ENCODE results near the gene ELF4. TPM values are rescaled to one million over a fixed set of nuclear protein-coding genes. Genes with fewer than 3 reads are reported as not detected.
A peak's percentile ranks its signal among the peaks of the same experiment; 100 is the strongest.

ELF4 gene
- total and polyA plus RNA-seq, 2 of the 13 experiments (the other 11 are each of a cell fraction or from before 2014, with no cell fraction given) = 1.3 to 2.6 TPM

DNA sequence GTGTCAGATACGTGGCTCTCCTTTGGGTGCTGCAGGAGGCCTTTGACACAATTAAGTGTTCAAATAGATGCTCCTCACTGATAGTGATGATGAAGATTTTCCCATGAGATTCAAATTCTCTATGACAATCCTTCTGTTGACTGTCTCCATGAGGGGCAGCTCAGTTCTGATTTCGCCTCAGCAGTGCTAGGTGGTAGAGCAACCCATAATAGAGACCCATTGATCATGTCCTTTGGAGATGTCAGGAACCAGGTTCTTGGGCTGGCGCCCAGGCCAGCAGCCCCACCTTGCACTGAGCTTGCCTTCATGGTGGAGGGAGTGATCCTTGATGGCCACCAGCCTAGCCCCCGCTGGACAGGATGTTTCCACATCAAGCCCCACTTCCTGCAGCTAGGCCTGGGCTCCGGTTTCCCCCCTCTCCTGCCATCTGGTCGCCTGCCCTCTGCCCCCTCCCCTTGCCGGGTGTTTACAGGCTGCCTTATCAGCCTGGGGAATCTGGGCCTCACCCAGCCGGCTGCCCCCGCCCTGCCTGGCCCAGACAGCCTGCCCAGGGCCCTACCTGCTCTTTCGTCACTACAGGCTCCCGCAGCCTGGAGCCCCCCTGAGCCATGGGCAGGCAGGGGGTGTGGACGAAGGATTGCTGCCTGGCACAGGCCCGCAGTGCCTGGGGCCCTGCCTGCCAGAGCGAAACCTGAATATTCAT is 12.6 kb downstream of the ELF4 start (continued):
- TF ChIP-seq ZNF484 (CRISPR knock-in tag; IDR thresholded peaks at IDR 0.05; ENCODE audit: borderline replicate concordance, low read depth) (no peak), MAFG (CRISPR knock-in tag; IDR thresholded peaks at IDR 0.05) (no peak), ZNF367 (CRISPR knock-in tag; IDR thresholded peaks at IDR 0.05; ENCODE audit: borderline replicate concordance) (no peak), TSC22D2 (CRISPR knock-in tag; IDR thresholded peaks at IDR 0.05; ENCODE audit: borderline replicate concordance) (no peak), MAF1 (CRISPR knock-in tag; IDR thresholded peaks at IDR 0.05; ENCODE audit: borderline replicate concordance) (no peak), RAD21 (CRISPR knock-in tag; IDR thresholded peaks at IDR 0.05) (no peak), ZNF503 (CRISPR knock-in tag; IDR thresholded peaks at IDR 0.05) (no peak), NR3C1 (CRISPR knock-in tag; IDR thresholded peaks at IDR 0.05) (no peak), ZSCAN12 (CRISPR knock-in tag; IDR thresholded peaks at IDR 0.05) (no peak), YEATS2 (CRISPR knock-in tag; IDR thresholded peaks at IDR 0.05; ENCODE audit: borderline replicate concordance) (no peak), FOXP1 (IDR thresholded peaks at IDR 0.05) (no peak), FOXP1 (CRISPR knock-in tag; IDR thresholded peaks at IDR 0.05) (peak; percentile 73), ZNF670 (CRISPR knock-in tag; IDR thresholded peaks at IDR 0.05; ENCODE audit: borderline replicate concordance) (no peak), ZNF562 (CRISPR knock-in tag; IDR thresholded peaks at IDR 0.05; ENCODE audit: borderline replicate concordance) (no peak), SOX6 (IDR thresholded peaks at IDR 0.05) (no peak), SOX6 (CRISPR knock-in tag; IDR thresholded peaks at IDR 0.05) (no peak), HNF1B (CRISPR knock-in tag; IDR thresholded peaks at IDR 0.05) (peak; percentile 61; the same call in 1 of the 2 replicates), ZNF280D (CRISPR knock-in tag; IDR thresholded peaks at IDR 0.05) (no peak), SUZ12 (IDR thresholded peaks at IDR 0.05; ENCODE audit: low read depth, low read length) (no peak), ZNF3 (CRISPR knock-in tag; IDR thresholded peaks at IDR 0.05) (no peak), HDAC2 (CRISPR knock-in tag; IDR thresholded peaks at IDR 0.05) (peak; percentile 19; the same call in 1 of the 2 replicates)
- TF ChIP-seq, protein P1, sequence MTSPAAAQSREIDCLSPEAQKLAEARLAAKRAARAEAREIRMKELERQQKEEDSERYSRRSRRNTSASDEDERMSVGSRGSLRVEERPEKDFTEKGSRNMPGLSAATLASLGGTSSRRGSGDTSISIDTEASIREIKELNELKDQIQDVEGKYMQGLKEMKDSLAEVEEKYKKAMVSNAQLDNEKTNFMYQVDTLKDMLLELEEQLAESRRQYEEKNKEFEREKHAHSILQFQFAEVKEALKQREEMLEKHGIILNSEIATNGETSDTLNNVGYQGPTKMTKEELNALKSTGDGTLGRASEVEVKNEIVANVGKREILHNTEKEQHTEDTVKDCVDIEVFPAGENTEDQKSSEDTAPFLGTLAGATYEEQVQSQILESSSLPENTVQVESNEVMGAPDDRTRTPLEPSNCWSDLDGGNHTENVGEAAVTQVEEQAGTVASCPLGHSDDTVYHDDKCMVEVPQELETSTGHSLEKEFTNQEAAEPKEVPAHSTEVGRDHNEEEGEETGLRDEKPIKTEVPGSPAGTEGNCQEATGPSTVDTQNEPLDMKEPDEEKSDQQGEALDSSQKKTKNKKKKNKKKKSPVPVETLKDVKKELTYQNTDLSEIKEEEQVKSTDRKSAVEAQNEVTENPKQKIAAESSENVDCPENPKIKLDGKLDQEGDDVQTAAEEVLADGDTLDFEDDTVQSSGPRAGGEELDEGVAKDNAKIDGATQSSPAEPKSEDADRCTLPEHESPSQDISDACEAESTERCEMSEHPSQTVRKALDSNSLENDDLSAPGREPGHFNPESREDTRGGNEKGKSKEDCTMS (CRISPR knock-in tag; conservative IDR thresholded peaks at IDR 0.05) = no peak

Data from HepG2 (cell line).